ENCODE measurements around the gene SEC31A. TPM values are rescaled to one million over a fixed set of nuclear protein-coding genes. Genes with fewer than 3 reads are reported as not detected.
A peak's percentile ranks its signal among the peaks of the same experiment; 100 is the strongest.
"Not testable (repeated sequence)": the region's sequence is repeated elsewhere in the genome, so short reads cannot be mapped to it uniquely, and the experiment has no call there.

Gene SEC31A
- polyA plus RNA-seq, 1 donor: 175 TPM

- DNase-seq (ENCODE audit: low read depth): not testable (repeated sequence)
These were observed 57.9 kb downstream of the SEC31A start for GRCh38 chr4:82833060-82833459.

- DNase-seq (ENCODE audit: low read depth): no peak
These were observed 65.5 kb downstream of the SEC31A start for GRCh38 chr4:82825425-82825824.

- DNase-seq (ENCODE audit: low read depth): no peak
These were observed 67.9 kb downstream of the SEC31A start for GRCh38 chr4:82823062-82823461.

- DNase-seq (ENCODE audit: low read depth): no peak
These were observed 70.3 kb downstream of the SEC31A start for GRCh38 chr4:82820689-82821088.

- no peak for DNase-seq (ENCODE audit: low read depth)
These were observed 72.0 kb downstream of the SEC31A start for GRCh38 chr4:82818664-82819662.

GRCh38 chr4:82816874-82817273 lies 74.1 kb downstream of the SEC31A start:
- DNase-seq (ENCODE audit: low read depth): not testable (repeated sequence)

- no peak for DNase-seq (ENCODE audit: low read depth)
These were observed 76.9 kb downstream of the SEC31A start for GRCh38 chr4:82814034-82814433.

- no peak for DNase-seq (ENCODE audit: low read depth)
These were observed 79.1 kb downstream of the SEC31A start for GRCh38 chr4:82811838-82812341.

GRCh38 chr4:82811392-82811791 lies 79.6 kb downstream of the SEC31A start:
- DNase-seq (ENCODE audit: low read depth): no peak

GRCh38 chr4:82810176-82810575 lies 80.8 kb downstream of the SEC31A start:
- no peak for DNase-seq (ENCODE audit: low read depth)

- DNase-seq (ENCODE audit: low read depth): no peak
These were observed 81.3 kb downstream of the SEC31A start for GRCh38 chr4:82809619-82810018.

GRCh38 chr4:82803746-82804145 lies 87.2 kb downstream of the SEC31A start:
- no peak for DNase-seq (ENCODE audit: low read depth)

GRCh38 chr4:82802911-82803310 lies 88.0 kb downstream of the SEC31A start:
- no peak for DNase-seq (ENCODE audit: low read depth)

- DNase-seq (ENCODE audit: low read depth): no peak
These were observed 88.9 kb downstream of the SEC31A start for GRCh38 chr4:82801910-82802521.

- no peak for DNase-seq (ENCODE audit: low read depth)
These were observed 91.7 kb downstream of the SEC31A start for GRCh38 chr4:82799006-82799881.

- DNase-seq (ENCODE audit: low read depth): peak; percentile 72
These were observed 92.6 kb downstream of the SEC31A start, which contains the start of gene SCD5 for GRCh38 chr4:82798168-82799005. Gene SCD5, minus strand, starts transcription at chr4:82798796. Its CDS starts 259 bp downstream, at chr4:82798537.

GRCh38 chr4:82797405-82798111 lies 93.4 kb downstream of the SEC31A start:
- DNase-seq (ENCODE audit: low read depth): no peak

- no peak for DNase-seq (ENCODE audit: low read depth)
These were observed 93.9 kb downstream of the SEC31A start for GRCh38 chr4:82797040-82797404.

GRCh38 chr4:82792912-82793649 lies 97.9 kb downstream of the SEC31A start:
- DNase-seq (ENCODE audit: low read depth): no peak

Data from forelimb muscle (tissue), 1 donor.